ENCODE results near the gene CWF19L1. TPM values are rescaled to one million over a fixed set of nuclear protein-coding genes. Genes with fewer than 3 reads are reported as not detected.
"Not testable (repeated sequence)": the region's sequence is repeated elsewhere in the genome, so short reads cannot be mapped to it uniquely, and the experiment has no call there.

The CWF19L1 gene
- total and polyA plus RNA-seq, 2 of the 13 experiments (the other 11 are each of a cell fraction or from before 2014, with no cell fraction given), result 13.6 to 42.1 TPM

DNA sequence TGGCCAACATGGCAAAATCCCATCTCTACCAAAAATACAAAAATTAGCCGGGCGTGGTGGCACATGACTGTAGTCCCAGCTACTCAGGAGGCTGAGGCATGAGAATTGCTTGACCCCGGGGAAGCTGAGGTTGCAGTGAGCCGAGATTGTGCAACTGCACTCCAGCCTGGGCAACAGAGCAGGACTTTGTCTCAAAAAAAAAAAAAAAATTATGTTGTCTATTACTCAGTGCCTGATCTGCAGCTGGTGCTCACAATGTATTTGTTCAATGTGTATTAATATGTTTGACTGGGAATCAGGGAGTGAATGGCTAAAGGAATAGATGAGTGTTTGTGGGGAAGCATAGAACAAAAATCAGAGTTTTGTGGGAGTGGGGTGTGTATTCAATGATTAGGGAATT lies 24.9 kb upstream of the CWF19L1 start (continued):
- TF ChIP-seq, protein P1, sequence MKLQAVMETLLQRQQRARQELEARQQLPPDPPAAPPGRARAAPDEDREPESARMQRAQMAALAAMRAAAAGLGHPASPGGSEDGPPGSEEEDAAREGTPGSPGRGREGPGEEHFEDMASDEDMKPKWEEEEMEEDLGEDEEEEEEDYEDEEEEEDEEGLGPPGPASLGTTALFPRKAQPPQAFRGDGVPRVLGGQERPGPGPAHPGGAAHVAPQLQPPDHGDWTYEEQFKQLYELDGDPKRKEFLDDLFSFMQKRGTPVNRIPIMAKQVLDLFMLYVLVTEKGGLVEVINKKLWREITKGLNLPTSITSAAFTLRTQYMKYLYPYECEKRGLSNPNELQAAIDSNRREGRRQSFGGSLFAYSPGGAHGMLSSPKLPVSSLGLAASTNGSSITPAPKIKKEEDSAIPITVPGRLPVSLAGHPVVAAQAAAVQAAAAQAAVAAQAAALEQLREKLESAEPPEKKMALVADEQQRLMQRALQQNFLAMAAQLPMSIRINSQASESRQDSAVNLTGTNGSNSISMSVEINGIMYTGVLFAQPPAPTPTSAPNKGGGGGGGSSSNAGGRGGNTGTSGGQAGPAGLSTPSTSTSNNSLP (IDR thresholded peaks at IDR 0.05; ENCODE audit: low read depth, low read length), result peak; percentile 63; the same call in 1 of the 2 replicates
- peak; percentile 100 for TF ChIP-seq ZNF343 (CRISPR knock-in tag; IDR thresholded peaks at IDR 0.05)
- TF ChIP-seq, protein P2, sequence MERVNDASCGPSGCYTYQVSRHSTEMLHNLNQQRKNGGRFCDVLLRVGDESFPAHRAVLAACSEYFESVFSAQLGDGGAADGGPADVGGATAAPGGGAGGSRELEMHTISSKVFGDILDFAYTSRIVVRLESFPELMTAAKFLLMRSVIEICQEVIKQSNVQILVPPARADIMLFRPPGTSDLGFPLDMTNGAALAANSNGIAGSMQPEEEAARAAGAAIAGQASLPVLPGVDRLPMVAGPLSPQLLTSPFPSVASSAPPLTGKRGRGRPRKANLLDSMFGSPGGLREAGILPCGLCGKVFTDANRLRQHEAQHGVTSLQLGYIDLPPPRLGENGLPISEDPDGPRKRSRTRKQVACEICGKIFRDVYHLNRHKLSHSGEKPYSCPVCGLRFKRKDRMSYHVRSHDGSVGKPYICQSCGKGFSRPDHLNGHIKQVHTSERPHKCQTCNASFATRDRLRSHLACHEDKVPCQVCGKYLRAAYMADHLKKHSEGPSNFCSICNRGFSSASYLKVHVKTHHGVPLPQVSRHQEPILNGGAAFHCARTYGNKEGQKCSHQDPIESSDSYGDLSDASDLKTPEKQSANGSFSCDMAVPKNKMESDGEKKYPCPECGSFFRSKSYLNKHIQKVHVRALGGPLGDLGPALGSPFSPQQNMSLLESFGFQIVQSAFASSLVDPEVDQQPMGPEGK (CRISPR knock-in tag; IDR thresholded peaks at IDR 0.05), result peak; percentile 13; the same call in 1 of the 2 replicates
- TF ChIP-seq, protein P3, sequence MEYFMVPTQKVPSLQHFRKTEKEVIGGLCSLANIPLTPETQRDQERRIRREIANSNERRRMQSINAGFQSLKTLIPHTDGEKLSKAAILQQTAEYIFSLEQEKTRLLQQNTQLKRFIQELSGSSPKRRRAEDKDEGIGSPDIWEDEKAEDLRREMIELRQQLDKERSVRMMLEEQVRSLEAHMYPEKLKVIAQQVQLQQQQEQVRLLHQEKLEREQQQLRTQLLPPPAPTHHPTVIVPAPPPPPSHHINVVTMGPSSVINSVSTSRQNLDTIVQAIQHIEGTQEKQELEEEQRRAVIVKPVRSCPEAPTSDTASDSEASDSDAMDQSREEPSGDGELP (IDR thresholded peaks at IDR 0.05; ENCODE audit: borderline replicate concordance, low read depth), result peak; percentile 38; the same call in 1 of the 2 replicates
- TF ChIP-seq SALL1 (CRISPR knock-in tag; IDR thresholded peaks at IDR 0.05), result peak; percentile 84
- TF ChIP-seq ZNF121 (CRISPR knock-in tag; IDR thresholded peaks at IDR 0.05), result peak; percentile 96
- peak; percentile 56 for TF ChIP-seq FOSL2 (CRISPR knock-in tag; IDR thresholded peaks at IDR 0.05)
- TF ChIP-seq, protein P4, sequence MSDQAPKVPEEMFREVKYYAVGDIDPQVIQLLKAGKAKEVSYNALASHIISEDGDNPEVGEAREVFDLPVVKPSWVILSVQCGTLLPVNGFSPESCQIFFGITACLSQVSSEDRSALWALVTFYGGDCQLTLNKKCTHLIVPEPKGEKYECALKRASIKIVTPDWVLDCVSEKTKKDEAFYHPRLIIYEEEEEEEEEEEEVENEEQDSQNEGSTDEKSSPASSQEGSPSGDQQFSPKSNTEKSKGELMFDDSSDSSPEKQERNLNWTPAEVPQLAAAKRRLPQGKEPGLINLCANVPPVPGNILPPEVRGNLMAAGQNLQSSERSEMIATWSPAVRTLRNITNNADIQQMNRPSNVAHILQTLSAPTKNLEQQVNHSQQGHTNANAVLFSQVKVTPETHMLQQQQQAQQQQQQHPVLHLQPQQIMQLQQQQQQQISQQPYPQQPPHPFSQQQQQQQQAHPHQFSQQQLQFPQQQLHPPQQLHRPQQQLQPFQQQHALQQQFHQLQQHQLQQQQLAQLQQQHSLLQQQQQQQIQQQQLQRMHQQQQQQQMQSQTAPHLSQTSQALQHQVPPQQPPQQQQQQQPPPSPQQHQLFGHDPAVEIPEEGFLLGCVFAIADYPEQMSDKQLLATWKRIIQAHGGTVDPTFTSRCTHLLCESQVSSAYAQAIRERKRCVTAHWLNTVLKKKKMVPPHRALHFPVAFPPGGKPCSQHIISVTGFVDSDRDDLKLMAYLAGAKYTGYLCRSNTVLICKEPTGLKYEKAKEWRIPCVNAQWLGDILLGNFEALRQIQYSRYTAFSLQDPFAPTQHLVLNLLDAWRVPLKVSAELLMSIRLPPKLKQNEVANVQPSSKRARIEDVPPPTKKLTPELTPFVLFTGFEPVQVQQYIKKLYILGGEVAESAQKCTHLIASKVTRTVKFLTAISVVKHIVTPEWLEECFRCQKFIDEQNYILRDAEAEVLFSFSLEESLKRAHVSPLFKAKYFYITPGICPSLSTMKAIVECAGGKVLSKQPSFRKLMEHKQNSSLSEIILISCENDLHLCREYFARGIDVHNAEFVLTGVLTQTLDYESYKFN (CRISPR knock-in tag; conservative IDR thresholded peaks at IDR 0.05), result peak; percentile 45; the same call in 1 of the 2 replicates
- TF ChIP-seq, protein P5, sequence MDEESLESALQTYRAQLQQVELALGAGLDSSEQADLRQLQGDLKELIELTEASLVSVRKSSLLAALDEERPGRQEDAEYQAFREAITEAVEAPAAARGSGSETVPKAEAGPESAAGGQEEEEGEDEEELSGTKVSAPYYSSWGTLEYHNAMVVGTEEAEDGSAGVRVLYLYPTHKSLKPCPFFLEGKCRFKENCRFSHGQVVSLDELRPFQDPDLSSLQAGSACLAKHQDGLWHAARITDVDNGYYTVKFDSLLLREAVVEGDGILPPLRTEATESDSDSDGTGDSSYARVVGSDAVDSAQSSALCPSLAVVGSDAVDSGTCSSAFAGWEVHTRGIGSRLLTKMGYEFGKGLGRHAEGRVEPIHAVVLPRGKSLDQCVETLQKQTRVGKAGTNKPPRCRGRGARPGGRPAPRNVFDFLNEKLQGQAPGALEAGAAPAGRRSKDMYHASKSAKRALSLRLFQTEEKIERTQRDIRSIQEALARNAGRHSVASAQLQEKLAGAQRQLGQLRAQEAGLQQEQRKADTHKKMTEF (CRISPR knock-in tag; IDR thresholded peaks at IDR 0.05), result peak; percentile 66; the same call in 1 of the 2 replicates
- TF ChIP-seq NR2F6 (IDR thresholded peaks at IDR 0.05), result peak; percentile 64
- TF ChIP-seq NR2F6 (CRISPR knock-in tag; IDR thresholded peaks at IDR 0.05), result peak; percentile 86
- not testable (repeated sequence) for TF ChIP-seq LCORL (IDR thresholded peaks at IDR 0.05)
- TF ChIP-seq LCORL (CRISPR knock-in tag; IDR thresholded peaks at IDR 0.05), result peak; percentile 29; the same call in 1 of the 2 replicates
- TF ChIP-seq CEBPG (CRISPR knock-in tag; IDR thresholded peaks at IDR 0.05), result peak; percentile 95
- TF ChIP-seq GATAD2A (CRISPR knock-in tag; IDR thresholded peaks at IDR 0.05), result peak; percentile 76
- peak; percentile 58; the same call in 1 of the 2 replicates for TF ChIP-seq RARA (CRISPR knock-in tag; IDR thresholded peaks at IDR 0.05)
- peak; percentile 49 for TF ChIP-seq NCOA2 (CRISPR knock-in tag; IDR thresholded peaks at IDR 0.05)
- TF ChIP-seq ZNF205 (CRISPR knock-in tag; IDR thresholded peaks at IDR 0.05), result peak; percentile 52; the same call in 1 of the 2 replicates
- TF ChIP-seq PPARG (CRISPR knock-in tag; conservative IDR thresholded peaks at IDR 0.05), result 0 out of 2 replicates have a peak, but pooled peaks have one; percentile 15
- TF ChIP-seq, protein P6, sequence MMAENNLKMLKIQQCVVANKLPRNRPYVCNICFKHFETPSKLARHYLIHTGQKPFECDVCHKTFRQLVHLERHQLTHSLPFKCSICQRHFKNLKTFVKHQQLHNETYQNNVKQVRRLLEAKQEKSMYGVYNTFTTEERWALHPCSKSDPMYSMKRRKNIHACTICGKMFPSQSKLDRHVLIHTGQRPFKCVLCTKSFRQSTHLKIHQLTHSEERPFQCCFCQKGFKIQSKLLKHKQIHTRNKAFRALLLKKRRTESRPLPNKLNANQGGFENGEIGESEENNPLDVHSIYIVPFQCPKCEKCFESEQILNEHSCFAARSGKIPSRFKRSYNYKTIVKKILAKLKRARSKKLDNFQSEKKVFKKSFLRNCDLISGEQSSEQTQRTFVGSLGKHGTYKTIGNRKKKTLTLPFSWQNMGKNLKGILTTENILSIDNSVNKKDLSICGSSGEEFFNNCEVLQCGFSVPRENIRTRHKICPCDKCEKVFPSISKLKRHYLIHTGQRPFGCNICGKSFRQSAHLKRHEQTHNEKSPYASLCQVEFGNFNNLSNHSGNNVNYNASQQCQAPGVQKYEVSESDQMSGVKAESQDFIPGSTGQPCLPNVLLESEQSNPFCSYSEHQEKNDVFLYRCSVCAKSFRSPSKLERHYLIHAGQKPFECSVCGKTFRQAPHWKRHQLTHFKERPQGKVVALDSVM (CRISPR knock-in tag; IDR thresholded peaks at IDR 0.05), result peak; percentile 92
- TF ChIP-seq THAP11 (CRISPR knock-in tag; IDR thresholded peaks at IDR 0.05), result peak; percentile 18; the same call in 1 of the 2 replicates

Data from HepG2 (cell line).